ENCODE results near the gene RPS27A.

- TF ChIP-seq EP300 (IDR thresholded peaks at IDR 0.05) (no peak), CTCF (IDR thresholded peaks at IDR 0.05) (no peak)
These were observed 14.5 kb downstream of the RPS27A start for GRCh38 chr2:55247025-55247424.

Data from ovary (tissue), 3 donors.